ENCODE data around the gene SAMD5.

Gene SAMD5

GRCh38 chr6:147508042-147508865, at the start of gene SAMD5:
Gene SAMD5 (plus strand): TSS chr6:147508690. CDS start chr6:147508929, 239 bp downstream.
- peak; percentile 40 for DNase-seq

GRCh38 chr6:147459780-147460179, 48.7 kb upstream of the SAMD5 start:
- DNase-seq: no peak

GRCh38 chr6:147463651-147464050, 44.8 kb upstream of the SAMD5 start:
- DNase-seq: no peak

GRCh38 chr6:147467428-147467827, 41.1 kb upstream of the SAMD5 start:
- no peak for DNase-seq

GRCh38 chr6:147467886-147468285, 40.6 kb upstream of the SAMD5 start:
- DNase-seq: no peak

GRCh38 chr6:147468634-147469033, 39.9 kb upstream of the SAMD5 start:
- DNase-seq: no peak

GRCh38 chr6:147479857-147480256, 28.6 kb upstream of the SAMD5 start:
- no peak for DNase-seq

GRCh38 chr6:147486683-147487082, 21.8 kb upstream of the SAMD5 start:
- DNase-seq: no peak

GRCh38 chr6:147497472-147497871, 11.0 kb upstream of the SAMD5 start:
- DNase-seq: no peak

- no peak for DNase-seq
Observed at GRCh38 chr6:147503587-147503986, 4.9 kb upstream of the SAMD5 start.

- no peak for DNase-seq
Observed at GRCh38 chr6:147504848-147505247, 3.6 kb upstream of the SAMD5 start.

GRCh38 chr6:147506704-147507114, 1.8 kb upstream of the SAMD5 start:
- peak; percentile 38 for DNase-seq

- no peak for DNase-seq
Observed at GRCh38 chr6:147507162-147508041, 1.1 kb upstream of the SAMD5 start.

GRCh38 chr6:147508866-147509608, 547 bp downstream of the SAMD5 start:
- no peak for DNase-seq

- no peak for DNase-seq
Observed at GRCh38 chr6:147509891-147510290, 1.4 kb downstream of the SAMD5 start.

- DNase-seq: no peak
Observed at GRCh38 chr6:147510929-147511590, 2.6 kb downstream of the SAMD5 start.

GRCh38 chr6:147514831-147515230, 6.3 kb downstream of the SAMD5 start:
- DNase-seq: no peak

- DNase-seq: no peak
Observed at GRCh38 chr6:147515327-147515726, 6.8 kb downstream of the SAMD5 start.

- DNase-seq: no peak
Observed at GRCh38 chr6:147522597-147522996, 14.1 kb downstream of the SAMD5 start.

GRCh38 chr6:147525519-147526209, 17.2 kb downstream of the SAMD5 start:
- no peak for DNase-seq

- DNase-seq: no peak
Observed at GRCh38 chr6:147527197-147527596, 18.7 kb downstream of the SAMD5 start.

Measured in NCI-H1105 (cell line).